HepG2 (cell line): ENCODE data around the gene LUZP2. TPM values are rescaled to one million over a fixed set of nuclear protein-coding genes. Genes with fewer than 3 reads are reported as not detected.

ENCODE experiments used
- ATAC-seq: fragments of 200-7000 bp; cut with Tn5 transposase; 3 replicates; pipeline ENCODE4 v1.9.1; 2020; ENCODE audit warnings: mild to moderate bottlenecking, moderate library complexity
- BruUV-seq: library from RNA; stranded (reverse); fragments of 400-500 nt; replicated peaks from 2 replicates; lab custom pipeline; 2021; lab: Mats Ljungman, UMichigan
- CTCF ChIA-PET: fragments of 300-600 bp; formaldehyde crosslinking; extraction: SDS; loops from one replicate; lab custom pipeline; 2021; ENCODE audit warnings: low total read pairs, inconsistent platforms, low intra/inter-chr PET ratio; lab: Yijun Ruan, JAX
- POLR2A ChIA-PET: fragments of 350-600 bp; sonication (Branson Sonifier 250); formaldehyde crosslinking; loops from one replicate; lab custom pipeline; 2020; ENCODE audit warnings: antibody characterized with exemption, inconsistent platforms; lab: Yijun Ruan, JAX
- DNase-seq: peaks from one replicate; pipeline ENCODE4 v3.0.0-alpha.2; 2015; ENCODE audit warnings: low spot score
- FAIRE-seq: peaks from 3 replicates; lab custom pipeline; 2011; peaks lifted over from hg19 to GRCh38; lab: Jason Lieb, UNC
- H2AFZ ChIP-seq: one replicate; pipeline ENCODE4 v1.6.1; 2011; ENCODE audit warnings: low read length, inconsistent platforms
- H3K27ac ChIP-seq: fragments of 300-600 bp; 3 replicates; pipeline ENCODE4 v1.8.0; 2011; ENCODE audit warnings: mixed run types, mild to moderate bottlenecking, mixed read lengths, low read length, inconsistent platforms; ENCODE audit not compliant: insufficient read depth; ENCODE audit errors: extremely low read length
- H3K27me3 ChIP-seq, 2 experiments: fragments of 200-600 bp in 1 of 2; 2 replicates in 1 of 2; 3 replicates in 1 of 2; pipeline versions ENCODE4 v1.6.0 to v1.8.0; 2011; ENCODE audit warnings: low read length in 2 of 2, mild to moderate bottlenecking in 2 of 2, moderate library complexity in 2 of 2, inconsistent platforms in 1 of 2; ENCODE audit not compliant: insufficient read depth in 2 of 2, control insufficient read depth in 1 of 2
- H3K36me3 ChIP-seq, 2 experiments: fragments of 200-600 bp in 1 of 2; replicated peaks in 1 of 2; 2 replicates in 1 of 2; 3 replicates in 1 of 2; pipeline versions ENCODE4 v1.5.1 to v1.8.0; 2011; ENCODE audit warnings: low read length in 2 of 2, inconsistent platforms in 1 of 2; ENCODE audit not compliant: insufficient read depth in 2 of 2, control insufficient read depth in 1 of 2
- H3K4me1 ChIP-seq: 2 replicates; pipeline ENCODE4 v1.5.1; 2012; ENCODE audit warnings: low read length, inconsistent platforms; ENCODE audit not compliant: insufficient read depth
- H3K4me2 ChIP-seq: 2 replicates; pipeline ENCODE4 v1.6.0; 2011; ENCODE audit warnings: low read depth, low read length, inconsistent platforms
- H3K4me3 ChIP-seq, 3 experiments: fragments of 200-600 bp in 1 of 3; sonication (generic), shearing (Covaris generic) in 1 of 3; replicated peaks in 1 of 3; 2 replicates each; pipeline ENCODE4 v1.5.1; 2011 to 2016; ENCODE audit warnings: low read length in 3 of 3, inconsistent platforms in 2 of 3, low read depth in 2 of 3, mild to moderate bottlenecking in 2 of 3, control low read depth in 1 of 3, mixed read lengths in 1 of 3; ENCODE audit not compliant: insufficient read depth in 1 of 3
- H3K79me2 ChIP-seq: one replicate; pipeline ENCODE4 v1.6.1; 2011; ENCODE audit warnings: low read length, inconsistent platforms; ENCODE audit not compliant: insufficient read depth
- H3K9ac ChIP-seq: 2 replicates; pipeline ENCODE4 v1.6.0; 2011; ENCODE audit warnings: mild to moderate bottlenecking, low read depth, low read length, inconsistent platforms; ENCODE audit not compliant: insufficient read depth
- H3K9me3 ChIP-seq: 2 replicates; pipeline ENCODE4 v1.5.1; 2012; ENCODE audit warnings: mild to moderate bottlenecking, low read length
- H4K20me1 ChIP-seq: 2 replicates; pipeline ENCODE4 v1.6.0; 2011; ENCODE audit warnings: inconsistent platforms, mild to moderate bottlenecking, low read length, moderate library complexity; ENCODE audit not compliant: insufficient read depth
- E2F2 ChIP-seq: sonication (generic); formaldehyde crosslinking; IDR thresholded peaks from 2 replicates; pipeline ENCODE4 v1.4.0; 2020; ENCODE audit warnings: missing genetic modification reagents, borderline replicate concordance
- FOXO4 ChIP-seq: sonication (generic); formaldehyde crosslinking; conservative IDR thresholded peaks from 2 replicates; pipeline ENCODE4 v1.8.1; 2023; ENCODE audit warnings: missing genetic modification reagents
- HDAC1 ChIP-seq: sonication (generic); formaldehyde crosslinking; IDR thresholded peaks from 2 replicates; pipeline ENCODE4 v1.5.1; 2020; ENCODE audit warnings: mild to moderate bottlenecking, missing genetic modification reagents
- KAT2B ChIP-seq: fragments of 150-350 bp; IDR thresholded peaks from 2 replicates; pipeline ENCODE4 v1.6.1; 2014; ENCODE audit warnings: low read depth, low read length, borderline replicate concordance
- MIER3 ChIP-seq: IDR thresholded peaks from 2 replicates; pipeline ENCODE4 v1.6.1; 2016; ENCODE audit warnings: missing compliant biosample characterization, borderline replicate concordance
- NR3C1 ChIP-seq: sonication (generic); formaldehyde crosslinking; IDR thresholded peaks from 2 replicates; pipeline ENCODE4 v1.4.0; 2020; ENCODE audit warnings: missing genetic modification reagents
- TFAP4 ChIP-seq: sonication (generic); IDR thresholded peaks from 2 replicates; pipeline ENCODE4 v1.6.1; 2016; ENCODE audit warnings: low read depth, borderline replicate concordance
- ZC3H4 ChIP-seq: sonication (generic); formaldehyde crosslinking; IDR thresholded peaks from 2 replicates; pipeline ENCODE4 v1.4.0; 2020; ENCODE audit warnings: missing genetic modification reagents, borderline replicate concordance
- ZNF512 ChIP-seq: sonication (generic); formaldehyde crosslinking; IDR thresholded peaks from 2 replicates; pipeline ENCODE4 v1.4.0; 2020; ENCODE audit warnings: mild to moderate bottlenecking, missing genetic modification reagents
- ZNF644 ChIP-seq: IDR thresholded peaks from 2 replicates; pipeline ENCODE4 v1.6.1; 2016; ENCODE audit warnings: low read depth
- ZNF674 ChIP-seq: sonication (generic); formaldehyde crosslinking; IDR thresholded peaks from 2 replicates; pipeline ENCODE4 v1.5.0; 2020; ENCODE audit warnings: low read depth, mild to moderate bottlenecking, missing genetic modification reagents
- WGBS: methylation state at CpG from one replicate; pipeline ENCODE4 v1.1.6; 2017; ENCODE audit warnings: low lambda C conversion rate; 5-methylcytosine and 5-hydroxymethylcytosine counted together
- in situ Hi-C: cut with HindIII; loops from 2 replicates; pipeline ENCODE4 v1.10.0; 2017; ENCODE audit warnings: low pct_unique_long_range_greater_than_20kb; ENCODE audit not compliant: extremely low pct_ligation_motif_present
- intact Hi-C: fragments of 100-400 bp; cut with micrococcal nuclease; formaldehyde crosslinking; loops from one replicate; pipeline ENCODE4 v1.10.0; 2022; ENCODE audit not compliant: unreplicated experiment
- polyA plus RNA-seq, 8 experiments: library from polyadenylated mRNA; depleted of rRNA in 3 of 8; stranded (reverse) in 7 of 8; unstranded in 1 of 8; fragments of >200 nt; fragmentation: Illumina TruSeq in 4 of 8; extraction: Trizol in 4 of 8; gene quantifications; 2 replicates each; pipeline versions ENCODE4 v1.2.1 to v1.2.3, GENCODE V29; 2011 to 2016; ENCODE audit warnings: low read depth in 4 of 8, missing spikeins in 1 of 8, mixed read lengths in 1 of 8; ENCODE audit not compliant: insufficient read depth in 1 of 8
- total RNA-seq, 5 experiments: library from RNA; depleted of rRNA; stranded (reverse); fragments of >200 nt; fragmentation: Illumina TruSeq; extraction: Trizol; gene quantifications; 2 replicates each; pipeline ENCODE4 v1.2.3, GENCODE V29; 2016; ENCODE audit warnings: low read depth in 1 of 5

Gene LUZP2
- total and polyA plus RNA-seq, 2 of the 13 experiments (the other 11 are each of a cell fraction or from before 2014, with no cell fraction given) = not detected

GRCh38 chr11:24731554-24731953 lies 234.7 kb downstream of the LUZP2 start:
- WGBS = 0% methylated on average over 1 of the region's 1 CpG
- no peak for FAIRE-seq
- no peak overlapping the region for H3K9ac ChIP-seq
- no peak for ATAC-seq
- intact Hi-C loops = no loop called here
- ChIA-PET CTCF (no interaction called here), POLR2A (no interaction called here)
- no peak overlapping the region for H3K4me3 ChIP-seq
- H3K4me1 ChIP-seq = no peaks in the 10 kb centered on the region
- H4K20me1 ChIP-seq = no peaks in the 10 kb centered on the region
- DNase-seq = no peak
- H3K4me2 ChIP-seq = no peak overlapping the region
- no peak overlapping the region for H3K27ac ChIP-seq
- no peaks in the 10 kb centered on the region for H3K27me3 ChIP-seq
- no TSS peak for BruUV-seq
- in situ Hi-C loops = no loop called here
- no peaks in the 10 kb centered on the region for H3K36me3 ChIP-seq
- no peak overlapping the region for H2AFZ ChIP-seq
- H3K9me3 ChIP-seq = no peaks in the 10 kb centered on the region
- TF ChIP-seq HDAC1 (CRISPR knock-in tag) (no peak), ZC3H4 (no peak), ZNF512 (CRISPR knock-in tag) (no peak), ZNF674 (no peak), E2F2 (no peak), MIER3 (CRISPR knock-in tag) (no peak), TFAP4 (no peak), ZNF644 (no peak), KAT2B (no peak), NR3C1 (CRISPR knock-in tag) (no peak), FOXO4 (CRISPR knock-in tag) (no peak)
- no peaks in the 10 kb centered on the region for H3K79me2 ChIP-seq
